ENCODE results near the gene TRPV4.
A peak's percentile ranks its signal among the peaks of the same experiment; 100 is the strongest.

The TRPV4 gene

GRCh38 chr12:109831929-109832328 is 1.3 kb downstream of the TRPV4 start:
- Mint-ChIP-seq H3K27me3 (ENCODE audit: low read depth) (no peaks in the 10 kb centered on the region), H3K27ac (peak overlapping the region in 1 of 3 experiments; percentile 52), H3K9me3 (no peaks in the 10 kb centered on the region), H3K4me3 (peak overlapping the region; percentile 57 to 73 (median 70)), H3K4me1 (peaks cover 7% of the 10 kb centered on the region), H3K36me3 (ENCODE audit: low read depth) (no peaks in the 10 kb centered on the region)
- TF ChIP-seq CTCF (IDR thresholded peaks at IDR 0.05; ENCODE audit: unreplicated experiment in 3 of 3): no peak

- Mint-ChIP-seq H3K36me3 (ENCODE audit: low read depth) (no peaks in the 10 kb centered on the region), H3K4me3 (peak overlapping the region in 2 of 3 experiments; percentile 20 to 57), H3K9me3 (no peaks in the 10 kb centered on the region), H3K4me1 (peaks cover 7% of the 10 kb centered on the region), H3K27ac (peak overlapping the region; percentile 17 to 66 (median 29)), H3K27me3 (ENCODE audit: low read depth) (peaks cover 1% of the 10 kb centered on the region)
- no peak for TF ChIP-seq CTCF (IDR thresholded peaks at IDR 0.05; ENCODE audit: unreplicated experiment in 3 of 3)
Measured at GRCh38 chr12:109831365-109831764, 1.8 kb downstream of the TRPV4 start.

GRCh38 chr12:109830718-109831117 is 2.5 kb downstream of the TRPV4 start:
- Mint-ChIP-seq H3K4me3 (peak overlapping the region in 1 of 3 experiments; percentile 5), H3K4me1 (peaks cover 7% of the 10 kb centered on the region), H3K27ac (peak overlapping the region; percentile 17 to 66 (median 29)), H3K27me3 (ENCODE audit: low read depth) (peaks cover 3% of the 10 kb centered on the region), H3K36me3 (ENCODE audit: low read depth) (no peaks in the 10 kb centered on the region), H3K9me3 (no peaks in the 10 kb centered on the region)
- TF ChIP-seq CTCF (IDR thresholded peaks at IDR 0.05; ENCODE audit: unreplicated experiment in 3 of 3): no peak

- Mint-ChIP-seq H3K36me3 (ENCODE audit: low read depth) (no peaks in the 10 kb centered on the region), H3K9me3 (no peaks in the 10 kb centered on the region), H3K27ac (peak overlapping the region in 2 of 3 experiments; percentile 29 to 57), H3K27me3 (ENCODE audit: low read depth) (peaks cover 3% of the 10 kb centered on the region), H3K4me1 (peaks cover 7% of the 10 kb centered on the region), H3K4me3 (no peak overlapping the region)
- TF ChIP-seq CTCF (IDR thresholded peaks at IDR 0.05; ENCODE audit: unreplicated experiment in 3 of 3): no peak
Measured at GRCh38 chr12:109830267-109830666, 2.9 kb downstream of the TRPV4 start.

- peaks cover 3% of the 10 kb centered on the region for H3K27me3 Mint-ChIP-seq (ENCODE audit: low read depth)
- no peak overlapping the region for H3K4me3 Mint-ChIP-seq
- no peaks in the 10 kb centered on the region for H3K36me3 Mint-ChIP-seq (ENCODE audit: low read depth)
- H3K9me3 Mint-ChIP-seq: no peaks in the 10 kb centered on the region
- no peak for TF ChIP-seq CTCF (IDR thresholded peaks at IDR 0.05; ENCODE audit: unreplicated experiment in 3 of 3)
- no peak overlapping the region for H3K27ac Mint-ChIP-seq
- peaks cover 7% of the 10 kb centered on the region for H3K4me1 Mint-ChIP-seq
Measured at GRCh38 chr12:109829667-109830066, 3.5 kb downstream of the TRPV4 start.

GRCh38 chr12:109828754-109829511 is 4.3 kb downstream of the TRPV4 start:
- no peaks in the 10 kb centered on the region for H3K9me3 Mint-ChIP-seq
- no peak for TF ChIP-seq CTCF (IDR thresholded peaks at IDR 0.05; ENCODE audit: unreplicated experiment in 3 of 3)

More at GRCh38 chr12:109828754-109829511, 4.3 kb downstream of the TRPV4 start:
- no peak overlapping the region for H3K27ac Mint-ChIP-seq
- H3K4me3 Mint-ChIP-seq: no peak overlapping the region
- H3K4me1 Mint-ChIP-seq: peaks cover 7% of the 10 kb centered on the region
- peaks cover 3% of the 10 kb centered on the region for H3K27me3 Mint-ChIP-seq (ENCODE audit: low read depth)
- no peaks in the 10 kb centered on the region for H3K36me3 Mint-ChIP-seq (ENCODE audit: low read depth)
